NCI-H1092 (cell line): ENCODE results near the gene PRRC1.

Source experiments
- DNase-seq: peaks from one replicate; lab custom pipeline; 2025; lab: John Stamatoyannopoulos, UW

PRRC1 gene

DNA sequence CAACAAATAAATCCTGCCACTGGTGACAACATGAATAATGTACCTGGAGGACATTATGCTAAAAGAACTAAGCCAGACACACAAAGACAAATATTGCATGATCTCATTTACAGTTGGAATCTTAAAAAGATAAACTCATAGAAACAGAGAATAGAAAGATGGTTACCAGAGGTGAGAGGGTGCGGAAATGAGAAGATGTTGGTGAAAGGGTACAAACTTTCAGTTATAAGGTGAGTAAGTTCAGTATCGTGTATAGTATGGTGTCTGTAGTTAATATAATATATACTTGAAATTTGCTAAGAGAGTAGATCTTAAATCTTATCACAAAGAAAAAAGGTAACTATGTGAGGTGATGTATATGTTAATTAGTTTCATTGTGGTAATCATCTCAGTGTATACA is 63.3 kb downstream of the PRRC1 start:
- no peak for DNase-seq

DNA sequence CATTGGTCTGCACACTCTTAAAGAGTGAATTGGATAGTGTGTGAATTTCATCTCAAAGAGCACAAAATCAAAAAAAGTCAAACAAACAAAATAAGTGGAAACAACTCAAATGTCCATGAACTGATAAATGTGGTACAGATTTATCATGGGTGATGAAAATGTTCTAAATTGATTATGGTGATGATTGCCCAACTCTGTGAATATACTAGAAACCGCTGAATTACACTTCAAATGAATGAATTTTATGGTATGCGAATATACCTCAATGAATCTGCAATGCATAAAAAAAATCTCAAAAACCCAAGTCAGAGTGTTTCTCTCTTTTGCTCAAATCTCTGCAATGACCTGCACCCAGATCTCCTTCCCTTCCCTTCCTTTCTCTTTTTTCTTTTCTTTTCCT is 64.0 kb downstream of the PRRC1 start:
- DNase-seq = no peak

DNA sequence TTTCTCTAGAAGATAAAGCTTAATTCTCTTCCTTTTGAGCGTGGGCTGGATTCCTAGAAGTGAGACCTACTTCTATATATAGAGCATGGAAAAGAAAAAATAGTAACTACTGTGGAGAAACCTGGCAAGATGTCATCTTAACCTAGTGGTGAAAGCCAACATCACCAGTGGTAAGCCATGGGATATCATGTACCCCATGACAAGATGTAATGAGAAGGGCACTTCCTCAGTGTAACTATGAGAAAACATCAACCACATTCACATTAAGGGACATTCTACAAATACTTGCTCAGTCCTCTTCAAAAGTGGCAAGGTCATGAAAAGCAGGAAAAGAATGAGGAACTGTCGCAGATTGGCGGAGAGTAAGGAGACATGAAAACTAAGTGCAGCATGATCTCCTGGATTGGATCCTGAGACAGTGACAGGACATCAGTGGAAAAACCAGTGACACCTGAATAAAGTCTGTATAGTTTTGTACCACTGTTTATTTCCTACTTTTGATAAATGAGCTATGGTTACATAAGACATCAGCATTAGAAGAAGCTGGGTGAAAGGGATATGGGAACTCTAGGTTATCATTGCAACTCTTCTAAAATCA is 65.4 kb downstream of the PRRC1 start:
- DNase-seq = no peak

DNA sequence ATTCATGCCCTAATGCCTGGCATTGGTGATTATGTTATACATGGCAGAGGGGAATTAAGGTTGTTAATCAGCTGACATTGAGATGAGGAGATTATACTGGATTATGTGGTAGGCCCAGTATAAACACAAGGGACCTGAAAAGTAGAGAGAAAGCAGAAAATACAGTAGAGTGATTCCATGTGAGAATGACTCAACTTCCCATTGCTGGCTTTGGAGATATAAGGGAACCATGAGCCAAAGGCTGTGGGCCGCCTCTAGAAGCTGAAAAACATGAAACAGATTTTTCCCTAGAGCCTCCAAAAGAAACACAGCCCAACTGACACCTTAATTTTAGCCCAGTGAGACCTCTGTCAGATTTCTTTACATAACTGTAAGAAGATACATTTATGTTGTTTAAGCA is 66.4 kb downstream of the PRRC1 start:
- no peak for DNase-seq

DNA sequence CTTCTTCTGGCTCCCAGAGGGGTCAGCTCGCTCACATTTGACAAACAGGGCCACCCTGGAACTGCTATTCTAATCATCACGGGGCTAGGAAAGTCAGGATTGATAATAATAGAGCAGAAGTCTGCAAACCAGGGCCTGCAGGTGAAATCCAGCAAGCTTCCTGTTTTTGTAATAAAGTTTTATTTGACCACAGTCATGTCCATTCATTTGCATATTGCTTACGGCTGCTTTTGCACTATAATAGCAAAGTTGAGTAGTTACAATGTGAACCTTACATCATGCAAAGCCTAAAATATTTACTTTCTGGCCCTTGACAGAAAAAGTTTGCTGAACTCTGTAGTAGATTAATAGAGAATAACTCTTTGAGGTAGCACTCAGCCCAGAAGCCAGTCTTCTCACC is 68.2 kb downstream of the PRRC1 start:
- DNase-seq = no peak

DNA sequence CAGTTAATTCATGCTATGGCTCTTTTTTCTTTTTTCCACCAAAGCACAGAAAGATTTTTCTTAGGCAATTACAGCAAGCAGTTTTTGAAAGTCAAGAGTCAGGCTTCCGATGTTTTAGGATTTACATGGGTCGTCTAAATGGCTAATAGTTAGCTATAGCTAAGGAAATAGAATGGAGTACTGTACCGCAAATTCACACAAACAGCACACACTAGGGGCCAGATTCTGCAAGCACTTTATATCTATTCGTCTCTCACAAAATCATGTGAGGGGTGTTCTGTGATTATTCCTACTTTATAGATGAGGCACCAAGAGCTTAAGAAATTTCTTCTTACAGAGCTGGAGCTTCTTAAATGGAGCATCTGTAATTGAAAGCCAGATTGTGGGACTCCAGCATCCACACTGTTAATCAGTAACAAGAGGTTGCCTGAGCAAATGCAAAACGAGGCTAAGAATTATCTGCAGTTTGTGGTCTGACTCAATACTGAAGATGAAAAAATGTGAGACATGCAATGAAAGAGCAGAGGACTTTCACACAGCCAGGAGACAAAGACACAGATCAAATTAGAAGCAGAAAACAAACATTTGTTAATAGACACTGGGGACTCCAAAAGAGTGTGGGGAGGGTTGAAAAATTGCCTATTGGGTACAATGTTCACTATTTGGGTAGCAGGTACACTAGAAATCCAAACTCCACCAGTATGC is 68.8 kb downstream of the PRRC1 start:
- no peak for DNase-seq

DNA sequence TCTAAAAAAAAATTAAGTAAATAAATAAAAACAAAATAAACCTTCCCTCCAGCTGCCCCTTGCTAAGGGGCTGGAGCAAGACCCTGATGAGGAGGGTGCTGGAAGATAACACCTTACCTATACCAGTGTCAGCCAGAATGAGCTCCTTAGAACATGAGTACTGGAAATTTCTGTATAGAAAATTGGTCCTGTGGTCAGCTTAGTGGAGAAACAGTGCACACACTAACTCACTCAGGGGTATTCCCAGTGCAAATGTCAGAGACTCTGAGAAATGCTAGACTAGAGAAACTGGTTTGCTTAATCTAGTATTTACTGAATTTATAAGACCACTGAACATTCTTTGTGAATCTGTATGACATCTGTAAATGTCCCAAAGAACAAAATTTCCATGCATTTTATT is 69.4 kb downstream of the PRRC1 start:
- no peak for DNase-seq

DNA sequence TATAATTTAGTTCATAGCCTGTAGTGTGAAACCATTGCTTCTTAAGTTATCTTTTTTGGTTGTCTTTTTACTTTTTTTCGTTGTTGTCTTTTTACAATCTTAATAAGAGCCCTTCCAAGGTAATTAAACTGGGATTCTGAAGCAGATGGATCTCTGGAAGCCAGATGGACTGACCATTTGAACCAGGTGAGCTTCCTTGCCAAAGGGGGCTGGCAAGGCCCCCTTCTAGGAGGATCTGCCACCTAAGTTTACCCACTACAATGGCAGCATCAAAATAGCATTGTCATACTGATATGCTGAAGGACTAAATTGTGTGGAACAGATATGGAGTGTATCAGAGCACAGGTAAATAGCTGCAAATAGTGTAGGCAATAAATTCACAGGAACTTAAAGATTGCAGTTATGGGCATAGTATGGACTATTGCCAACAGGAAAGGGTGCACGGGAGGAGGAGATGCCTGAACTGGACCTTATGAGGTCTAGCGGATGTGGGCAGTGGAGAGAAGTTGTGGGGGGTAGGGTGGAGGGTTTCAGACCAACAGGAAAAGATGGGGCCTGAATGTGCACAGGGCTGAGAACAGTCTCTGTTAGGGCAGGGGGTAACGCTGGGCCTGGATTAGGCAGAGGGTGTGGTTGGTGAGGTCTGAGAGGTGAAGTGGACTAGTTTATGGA is 69.9 kb downstream of the PRRC1 start:
- DNase-seq = no peak

DNA sequence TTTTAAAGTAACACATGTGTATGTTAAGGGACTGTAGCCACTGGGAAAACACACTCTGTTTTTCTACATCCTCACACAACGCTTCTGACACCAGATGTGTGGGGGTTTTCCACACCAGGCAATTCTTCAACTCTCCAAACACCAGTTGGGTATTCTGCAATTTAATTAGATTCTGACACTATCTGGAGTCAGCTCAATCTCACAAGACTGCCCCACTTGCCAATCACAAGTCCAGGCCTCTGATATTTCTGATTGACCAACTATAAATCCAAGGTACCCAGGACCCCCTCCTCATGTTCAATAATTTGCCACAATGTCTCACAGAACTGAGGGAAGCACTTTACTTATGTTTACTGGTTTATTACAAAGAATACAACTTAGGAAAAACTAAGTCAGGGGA is 70.9 kb downstream of the PRRC1 start:
- no peak for DNase-seq

DNA sequence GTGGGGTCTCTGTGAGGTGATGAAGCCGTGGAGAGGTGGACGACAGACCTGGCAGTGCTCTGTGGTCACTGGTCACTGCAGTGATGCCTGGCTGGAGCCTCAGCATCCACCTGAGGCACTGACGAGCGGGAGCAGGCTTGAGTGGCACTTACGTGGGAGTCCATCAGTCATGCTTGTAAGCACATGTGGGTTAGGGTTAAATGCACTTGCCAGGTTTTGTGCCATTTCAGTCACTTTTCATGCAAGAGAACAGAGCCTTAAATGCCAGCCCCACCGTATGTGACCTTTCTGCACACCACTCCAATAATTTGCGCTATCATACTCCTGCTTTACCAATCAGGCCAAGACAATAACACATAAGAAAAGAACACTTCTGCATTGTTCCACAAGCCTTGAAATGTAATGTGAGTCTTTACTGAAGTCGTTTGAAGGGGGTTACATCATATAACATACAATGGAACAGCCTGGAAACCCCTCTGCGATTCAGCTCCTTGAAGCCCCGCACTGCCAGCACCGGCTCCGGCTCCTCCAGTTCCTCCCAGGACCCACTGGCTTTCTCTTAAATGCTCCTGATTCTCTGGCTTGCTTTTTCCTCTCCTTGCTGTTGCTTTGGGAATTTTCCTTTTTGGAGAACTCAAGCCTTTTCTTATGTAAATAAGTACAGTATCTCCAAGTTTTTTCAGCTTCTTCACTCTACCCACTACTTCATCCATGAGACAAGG is 72.0 kb downstream of the PRRC1 start:
- no peak for DNase-seq

DNA sequence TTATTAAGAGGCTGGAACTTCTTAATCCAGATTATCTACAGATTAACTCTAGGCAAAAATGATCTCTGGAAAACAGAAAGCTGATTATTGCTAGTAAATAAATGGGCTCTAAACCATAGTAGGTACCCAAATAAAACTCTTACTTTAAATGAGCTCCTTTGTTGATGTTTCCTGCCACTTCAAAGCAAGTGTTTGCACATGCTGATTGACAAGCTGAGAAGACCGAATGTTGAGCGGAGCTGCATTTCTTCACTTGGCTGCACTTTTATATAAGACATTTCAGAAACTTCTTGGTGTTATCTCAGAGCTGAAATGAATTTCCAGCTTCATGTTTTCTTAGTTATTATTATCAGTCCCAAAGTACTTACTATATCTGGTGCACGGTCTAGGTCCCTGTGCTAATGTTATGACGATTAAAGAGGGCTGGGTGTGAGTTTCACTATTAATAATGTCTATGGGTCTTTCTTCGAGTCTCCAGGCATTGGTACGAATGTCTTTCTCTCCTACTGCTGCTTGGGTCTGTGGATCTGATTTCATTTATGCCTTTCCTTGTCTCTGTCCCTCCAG is 72.8 kb downstream of the PRRC1 start:
- no peak for DNase-seq

DNA sequence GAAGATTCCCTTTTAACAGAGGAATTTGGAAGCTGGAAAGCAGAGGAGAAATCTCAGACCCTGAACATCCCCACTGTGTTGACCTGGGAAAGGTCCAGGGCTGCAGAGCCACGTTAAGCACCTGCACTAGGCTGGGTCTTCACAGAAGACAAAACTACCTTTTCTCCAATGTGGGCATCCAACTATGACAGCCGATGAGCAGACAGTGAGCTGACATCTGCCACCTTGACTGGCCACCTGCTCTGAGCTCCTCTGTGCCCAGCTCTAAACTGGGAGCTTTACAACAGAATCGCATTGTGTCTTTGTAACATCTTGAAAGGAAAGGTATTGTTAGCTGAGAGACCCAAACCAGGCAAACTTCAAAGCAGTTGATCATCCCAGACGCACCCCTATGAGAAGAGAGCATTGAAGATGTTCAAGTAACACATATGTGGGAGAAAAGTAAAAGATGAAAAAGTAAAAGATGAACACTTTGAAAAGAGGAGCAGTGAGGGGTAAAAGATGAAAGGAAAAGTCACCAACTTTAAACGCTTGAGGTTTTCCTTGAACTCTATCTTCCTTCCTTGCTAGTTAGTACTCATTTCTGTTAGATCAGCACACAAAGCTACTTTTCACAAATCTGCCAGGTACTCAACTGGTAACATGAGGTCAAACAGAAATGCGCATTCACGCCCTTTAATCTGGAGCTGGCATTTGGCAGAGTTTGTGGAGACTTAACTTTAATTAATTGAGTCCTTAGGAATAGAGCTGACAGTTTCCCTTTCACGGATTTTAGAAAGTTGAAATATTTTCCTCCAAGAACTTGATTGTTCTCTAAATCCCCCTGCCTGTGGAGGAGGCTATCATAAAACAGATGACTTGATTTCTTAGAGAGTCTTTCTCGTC is 78.3 kb downstream of the PRRC1 start:
- DNase-seq = no peak

DNA sequence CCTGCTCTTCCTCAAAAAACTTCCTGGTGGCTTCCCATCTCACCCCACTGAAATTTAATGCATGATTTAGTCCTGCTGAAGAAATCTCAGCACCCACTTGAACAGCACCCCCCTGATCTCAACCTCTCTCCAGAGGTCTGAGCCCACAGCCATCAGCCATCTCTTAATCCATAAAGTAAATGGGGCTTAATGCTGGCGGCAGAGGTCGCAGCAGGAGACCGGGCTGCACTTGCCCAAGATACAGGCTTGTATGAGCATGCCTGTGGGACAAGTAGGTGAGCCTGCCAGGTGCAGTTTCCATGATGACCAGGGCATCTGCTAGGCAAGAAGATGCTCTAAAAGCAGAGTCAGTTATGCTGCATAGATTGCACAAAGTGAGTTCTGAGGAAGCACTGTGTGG is 79.1 kb downstream of the PRRC1 start:
- DNase-seq = no peak

DNA sequence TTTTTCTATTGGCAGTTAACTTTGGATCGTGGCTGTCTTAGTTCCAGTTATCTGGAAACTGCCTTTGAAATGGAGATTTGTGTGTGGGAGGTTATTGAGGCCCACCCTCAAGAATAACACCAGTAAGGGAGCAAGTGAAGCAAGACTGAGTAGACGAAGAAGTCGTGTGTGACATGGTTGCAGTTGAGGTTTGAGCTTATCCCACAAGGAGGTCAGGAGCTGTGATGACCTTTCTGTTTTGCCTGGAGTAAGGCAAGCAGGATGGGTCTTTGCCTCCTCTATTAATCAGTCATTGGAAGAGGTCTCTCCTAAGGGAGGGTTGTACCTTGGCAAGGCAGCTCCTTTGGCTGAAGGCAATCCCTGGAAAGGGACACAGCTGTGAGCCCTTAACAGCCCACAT is 81.9 kb downstream of the PRRC1 start:
- DNase-seq = no peak

DNA sequence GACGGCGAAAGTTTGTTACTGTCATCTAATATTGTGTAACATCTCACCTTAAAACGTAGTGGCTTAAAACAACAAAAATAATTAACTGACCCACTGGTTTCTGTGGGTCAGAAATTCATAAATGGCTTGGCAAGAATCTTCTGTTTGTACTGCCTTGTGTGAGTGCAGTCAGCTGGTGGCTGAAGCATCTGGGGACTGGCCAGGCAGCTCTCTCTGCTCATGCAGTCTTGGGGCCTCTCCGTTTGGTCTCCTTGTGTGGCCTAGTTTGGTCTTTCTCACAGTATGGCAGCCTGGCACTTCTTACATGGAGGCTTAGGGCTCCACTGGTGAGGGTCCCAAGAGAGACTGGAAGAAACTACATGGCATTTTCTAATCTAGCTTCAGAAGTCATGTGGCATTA is 82.4 kb downstream of the PRRC1 start:
- DNase-seq = no peak

DNA sequence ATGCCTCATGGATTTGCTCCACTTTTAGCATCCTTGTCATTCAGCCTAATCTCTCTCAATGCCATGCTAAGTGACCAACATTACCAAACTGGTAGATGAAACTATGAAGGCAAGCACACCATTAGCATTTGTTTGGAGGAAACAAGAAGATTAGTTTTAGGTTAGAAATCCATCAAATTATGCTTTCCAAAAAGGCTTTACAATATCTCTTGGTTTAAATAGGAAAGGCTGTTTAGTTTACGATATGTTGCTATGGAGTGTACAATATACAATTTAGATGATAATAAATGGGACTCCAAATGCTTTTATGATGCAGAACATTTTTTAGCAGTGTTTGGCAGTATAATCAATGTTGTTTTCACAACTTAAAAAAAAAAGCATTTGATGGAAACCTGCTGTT is 83.7 kb downstream of the PRRC1 start:
- no peak for DNase-seq

DNA sequence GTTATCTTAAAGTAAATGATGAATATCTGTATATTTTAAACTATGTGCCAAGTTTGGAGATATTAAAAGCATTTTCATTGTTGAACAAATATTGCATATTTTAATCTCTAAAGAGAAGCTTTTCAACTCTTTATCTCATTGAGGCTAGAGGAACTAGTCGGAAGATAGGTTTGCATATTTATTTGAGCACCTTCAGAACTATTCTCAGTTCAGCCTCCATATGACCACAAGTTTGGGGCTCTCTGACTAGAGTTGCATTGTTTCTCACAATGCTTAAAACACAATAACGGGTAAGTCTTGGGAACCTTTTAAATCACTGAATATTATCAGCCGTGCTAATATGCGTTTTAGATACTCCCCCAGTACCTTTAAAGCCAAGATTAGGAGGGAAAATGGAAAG is 84.2 kb downstream of the PRRC1 start:
- no peak for DNase-seq

DNA sequence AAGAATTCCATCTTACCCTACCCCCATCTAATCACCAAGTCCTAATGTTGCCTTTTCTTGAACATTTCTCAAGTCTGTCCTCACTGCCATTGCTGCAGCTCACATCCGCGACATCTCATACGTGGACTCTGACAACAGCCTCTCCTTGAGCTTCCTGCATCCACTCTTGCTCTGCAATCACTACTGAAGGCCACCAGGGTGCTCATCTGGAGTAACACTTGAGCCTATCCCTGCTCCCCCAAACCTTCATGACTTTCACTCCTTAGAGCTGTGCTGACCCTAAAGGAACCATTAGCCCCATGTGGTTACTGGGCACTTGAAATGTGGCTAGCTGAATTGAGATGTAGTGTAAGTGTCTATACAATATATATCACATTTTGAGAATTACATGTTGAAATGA is 85.0 kb downstream of the PRRC1 start:
- DNase-seq = no peak

DNA sequence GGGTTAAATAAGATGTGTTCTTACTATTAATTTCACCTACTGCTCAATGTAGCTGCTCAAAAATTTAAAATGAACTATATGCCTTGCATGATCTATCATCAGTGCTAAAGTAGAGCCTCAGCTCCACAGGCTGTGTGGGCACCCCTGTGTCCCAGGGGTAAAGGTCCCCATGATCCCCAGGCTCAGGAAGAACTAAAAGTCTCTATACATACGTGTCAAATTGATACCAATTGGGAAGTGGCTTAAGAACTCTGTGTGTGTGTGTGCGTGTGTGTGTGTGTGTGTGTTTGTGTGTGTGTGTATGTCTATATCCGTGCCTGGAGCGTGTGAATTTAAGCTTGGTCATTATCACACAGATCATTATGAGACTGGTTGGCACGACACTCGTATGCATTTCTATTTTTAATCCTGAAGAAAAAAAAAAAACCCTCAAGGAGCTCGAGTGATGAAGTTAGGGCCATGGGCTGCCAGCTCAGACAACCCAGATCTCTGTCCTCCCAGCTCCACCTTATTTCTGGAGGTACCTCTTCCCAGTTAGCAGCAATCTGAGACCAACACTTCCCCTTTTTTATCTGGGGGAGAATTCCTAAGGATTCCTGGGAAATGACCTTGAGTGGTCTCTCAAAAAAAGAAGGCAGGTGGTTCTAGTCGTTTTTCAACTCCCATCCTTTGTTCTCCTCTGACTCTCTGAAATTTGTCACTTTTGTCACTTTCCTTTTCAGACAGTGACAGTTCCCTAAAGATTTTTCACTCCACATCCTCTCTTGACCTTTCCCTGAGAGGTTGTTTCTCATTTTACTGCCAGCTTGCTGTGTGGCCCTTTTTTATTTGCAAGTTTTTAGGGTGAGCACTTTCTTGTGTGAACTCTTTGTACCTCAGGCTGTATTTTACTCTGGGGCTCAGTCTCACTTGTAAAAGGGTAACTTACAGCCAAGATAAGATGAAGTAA is 85.7 kb downstream of the PRRC1 start:
- no peak for DNase-seq
